Endothelial cell of umbilical vein (primary cell): ENCODE results near the gene MRPL24. TPM values are rescaled to one million over a fixed set of nuclear protein-coding genes. Genes with fewer than 3 reads are reported as not detected.

Source experiments
- BruUV-seq: library from RNA; stranded (reverse); fragments of 400-500 nt; replicated peaks from 2 replicates; lab custom pipeline; 2021; lab: Mats Ljungman, UMichigan
- CTCF ChIA-PET: fragments of 300-600, 350-600 bp; sonication (Branson Sonifier 250); formaldehyde crosslinking; loops from one replicate; lab custom pipeline; 2021; ENCODE audit warnings: antibody characterized with exemption, inconsistent platforms; lab: Charles Lee
- POLR2A ChIA-PET: fragments of 300-600, 350-600 bp; sonication (Branson Sonifier 250); formaldehyde crosslinking; loops from one replicate; lab custom pipeline; 2021; ENCODE audit warnings: antibody characterized with exemption, inconsistent platforms; lab: Charles Lee
- DNase-seq: peaks from one replicate; pipeline ENCODE4 v3.0.0-alpha.2; 2011; ENCODE audit warnings: low read depth, low spot score
- FAIRE-seq: peaks from 2 replicates; lab custom pipeline; 2011; peaks lifted over from hg19 to GRCh38; lab: Jason Lieb, UNC
- H2AFZ ChIP-seq: 2 replicates; pipeline ENCODE4 v1.6.0; 2012; ENCODE audit warnings: low read depth, low read length, control low read depth, inconsistent platforms
- H3K27ac ChIP-seq: 2 replicates; pipeline ENCODE4 v1.5.1; 2011; ENCODE audit warnings: low read depth, mild to moderate bottlenecking, control low read depth, low read length, moderate library complexity; ENCODE audit not compliant: insufficient read depth
- H3K27me3 ChIP-seq, 2 experiments: 2 replicates each; pipeline versions ENCODE4 v1.6.0 to v1.6.1; 2011; ENCODE audit warnings: low read length in 2 of 2, mixed read lengths in 1 of 2; ENCODE audit not compliant: control insufficient read depth in 2 of 2, insufficient read depth in 2 of 2
- H3K36me3 ChIP-seq, 2 experiments: 2 replicates in 1 of 2; 3 replicates in 1 of 2; pipeline ENCODE4 v1.5.1; 2011; ENCODE audit warnings: low read length in 2 of 2, mild to moderate bottlenecking in 1 of 2, moderate library complexity in 1 of 2; ENCODE audit not compliant: control insufficient read depth in 2 of 2, insufficient read depth in 2 of 2; ENCODE audit errors: extremely low read depth in 1 of 2
- H3K4me1 ChIP-seq: 3 replicates; pipeline ENCODE4 v1.5.1; 2011; ENCODE audit warnings: mild to moderate bottlenecking, low read length; ENCODE audit not compliant: control insufficient read depth, insufficient read depth; ENCODE audit errors: extremely low read depth
- H3K4me2 ChIP-seq: 2 replicates; pipeline ENCODE4 v1.6.1; 2011; ENCODE audit warnings: low read length, control low read depth, mixed read lengths; ENCODE audit not compliant: insufficient read depth
- H3K4me3 ChIP-seq, 3 experiments: fragments of 200-600 bp in 1 of 3; sonication (generic), shearing (Covaris generic) in 1 of 3; replicated peaks in 1 of 3; 2 replicates each; pipeline ENCODE4 v1.5.1; 2011 to 2016; ENCODE audit warnings: control low read depth in 3 of 3, low read length in 3 of 3, mild to moderate bottlenecking in 2 of 3, inconsistent platforms in 1 of 3, low read depth in 1 of 3, moderate library complexity in 1 of 3; ENCODE audit not compliant: insufficient read depth in 1 of 3
- H3K79me2 ChIP-seq: 2 replicates; pipeline ENCODE4 v1.6.0; 2012; ENCODE audit warnings: low read length, inconsistent platforms; ENCODE audit not compliant: control insufficient read depth, insufficient read depth
- H3K9ac ChIP-seq: replicated peaks from 2 replicates; pipeline ENCODE3; 2011; ENCODE audit warnings: low read length, control low read depth; ENCODE audit not compliant: insufficient read depth; ENCODE audit errors: extremely low read depth
- H3K9me1 ChIP-seq: replicated peaks from 3 replicates; pipeline ENCODE4 v1.6.0; 2011; ENCODE audit warnings: mild to moderate bottlenecking, low read length; ENCODE audit not compliant: control insufficient read depth, insufficient read depth; ENCODE audit errors: extremely low read depth
- H3K9me3 ChIP-seq: replicated peaks from 2 replicates; pipeline ENCODE4 v1.5.1; 2012; ENCODE audit warnings: low read length, inconsistent platforms; ENCODE audit not compliant: control insufficient read depth, insufficient read depth
- H4K20me1 ChIP-seq: replicated peaks from 2 replicates; pipeline ENCODE3; 2011; ENCODE audit warnings: mild to moderate bottlenecking, low read length; ENCODE audit not compliant: control insufficient read depth, insufficient read depth; ENCODE audit errors: extremely low read depth
- CTCF ChIP-seq, 2 donors: IDR thresholded peaks; 1 replicate in 1 of 2; 2 replicates in 1 of 2; pipeline ENCODE4 v1.5.1; 2011; ENCODE audit warnings: low read length in 2 of 2, mild to moderate bottlenecking in 2 of 2, moderate library complexity in 2 of 2, control low read depth in 1 of 2, inconsistent platforms in 1 of 2, low read depth in 1 of 2; ENCODE audit not compliant: insufficient read depth in 1 of 2; ENCODE audit errors: extremely low read depth in 1 of 2
- EZH2 ChIP-seq: IDR thresholded peaks from 2 replicates; pipeline ENCODE4 v1.6.1; 2012; ENCODE audit warnings: borderline replicate concordance, low read depth, mild to moderate bottlenecking, moderate library complexity, low read length, inconsistent platforms; ENCODE audit not compliant: severe bottlenecking
- FOS ChIP-seq: IDR thresholded peaks from 2 replicates; pipeline ENCODE4 v1.6.1; 2011; ENCODE audit warnings: mild to moderate bottlenecking, low read length, moderate library complexity, borderline replicate concordance; ENCODE audit not compliant: insufficient read depth
- GATA2 ChIP-seq: IDR thresholded peaks from 2 replicates; pipeline ENCODE4 v1.7.0; 2011; ENCODE audit warnings: low read depth, mild to moderate bottlenecking, moderate library complexity, mixed read lengths, low read length; ENCODE audit not compliant: insufficient read length, insufficient read depth
- JUN ChIP-seq: IDR thresholded peaks from 2 replicates; pipeline ENCODE4 v1.6.1; 2011; ENCODE audit warnings: borderline replicate concordance, low read depth; ENCODE audit not compliant: insufficient read length, insufficient read depth
- MAX ChIP-seq: IDR thresholded peaks from 2 replicates; pipeline ENCODE4 v1.6.1; 2011; ENCODE audit not compliant: insufficient read depth, insufficient read length
- MYC ChIP-seq: IDR thresholded peaks from one replicate; pipeline ENCODE4 v1.6.1; 2011; ENCODE audit warnings: mild to moderate bottlenecking, low read depth, low read length
- POLR2A ChIP-seq: IDR thresholded peaks from 2 replicates; pipeline ENCODE4 v1.6.1; 2012; ENCODE audit warnings: low read depth, mild to moderate bottlenecking, control low read depth, low read length
- POLR2AphosphoS5 ChIP-seq: IDR thresholded peaks from 2 replicates; pipeline ENCODE4 v1.6.1; 2012; ENCODE audit warnings: low read depth, mild to moderate bottlenecking, control low read depth, low read length, moderate library complexity; ENCODE audit not compliant: insufficient read depth
- dilution Hi-C: fragments of 300-500 bp; cut with MboI; formaldehyde crosslinking; loops from one replicate; pipeline ENCODE4 v1.15.0; 2019; ENCODE audit warnings: low sequenced_read_pairs; ENCODE audit not compliant: extremely low pct_ligation_motif_present
- intact Hi-C: fragments of 100-400 bp; cut with micrococcal nuclease; formaldehyde crosslinking; loops from one replicate; pipeline ENCODE4 v1.10.0; 2022
- polyA plus RNA-seq, 4 experiments: library from polyadenylated mRNA; depleted of rRNA in 3 of 4; stranded (reverse) in 3 of 4; unstranded in 1 of 4; fragments of >200 nt; gene quantifications; 2 replicates each; pipeline versions ENCODE4 v1.2.1 to v1.2.3, GENCODE V29; 2011 to 2012; ENCODE audit warnings: missing spikeins in 1 of 4
- total RNA-seq: library from RNA; stranded (reverse); gene quantifications from 2 replicates; pipeline ENCODE4 v1.2.3, GENCODE V29; 2021

Gene MRPL24
- total and polyA plus RNA-seq, 2 donors (not counting 3 experiments of a cell fraction or from before 2014, with no cell fraction given): 47.9 to 77.7 TPM

- H3K79me2 ChIP-seq: peaks cover 8% of the 10 kb centered on the region
- no peak overlapping the region for H3K4me2 ChIP-seq
- DNase-seq (no peak), FAIRE-seq (no peak)
- BruUV-seq: no TSS peak
- no peaks in the 10 kb centered on the region for H3K4me1 ChIP-seq
- H3K9me1 ChIP-seq: no peaks in the 10 kb centered on the region
- ChIA-PET POLR2A (interaction anchor here (0.5 kb wide), 1 partner anchor 74 kb away, joined by 6 read pairs; no protein-coding TSS in a partner anchor), CTCF (interaction anchor here (0.7 to 5.4 kb wide), 3 partner anchors 8 to 72 kb away, joined by 3 to 26 read pairs (median 3); no protein-coding TSS in a partner anchor)
- H3K9ac ChIP-seq: no peak overlapping the region
- H3K27me3 ChIP-seq: no peaks in the 10 kb centered on the region
- dilution Hi-C loops: no loop called here
- TF ChIP-seq GATA2 (no peak), EZH2 (no peak), MYC (no peak), JUN (no peak), FOS (no peak), POLR2A (no peak), MAX (no peak), CTCF (IDR thresholded peaks at IDR 0.05; ENCODE audit: extremely low read depth in 1 of 2, insufficient read depth in 1 of 2, low read depth in 1 of 2, low read length in 2 of 2) (no peak), POLR2AphosphoS5 (no peak)
- no peaks in the 10 kb centered on the region for H4K20me1 ChIP-seq
- H3K4me3 ChIP-seq: no peak overlapping the region
- H3K36me3 ChIP-seq: peaks cover 2 to 30% of the 10 kb centered on the region in 2 experiments
- no peak overlapping the region for H3K27ac ChIP-seq
- intact Hi-C loops: no loop called here
- H2AFZ ChIP-seq: no peak overlapping the region
- H3K9me3 ChIP-seq: no peaks in the 10 kb centered on the region
Measured at GRCh38 chr1:156788136-156788535, 47.2 kb upstream of the MRPL24 start.
